Measurements from ENCODE around the gene FAM124B. TPM values are rescaled to one million over a fixed set of nuclear protein-coding genes. Genes with fewer than 3 reads are reported as not detected.

The FAM124B gene
- polyA plus RNA-seq, 1 of the 3 experiments (the other 2 are of a cell fraction): not detected

DNA sequence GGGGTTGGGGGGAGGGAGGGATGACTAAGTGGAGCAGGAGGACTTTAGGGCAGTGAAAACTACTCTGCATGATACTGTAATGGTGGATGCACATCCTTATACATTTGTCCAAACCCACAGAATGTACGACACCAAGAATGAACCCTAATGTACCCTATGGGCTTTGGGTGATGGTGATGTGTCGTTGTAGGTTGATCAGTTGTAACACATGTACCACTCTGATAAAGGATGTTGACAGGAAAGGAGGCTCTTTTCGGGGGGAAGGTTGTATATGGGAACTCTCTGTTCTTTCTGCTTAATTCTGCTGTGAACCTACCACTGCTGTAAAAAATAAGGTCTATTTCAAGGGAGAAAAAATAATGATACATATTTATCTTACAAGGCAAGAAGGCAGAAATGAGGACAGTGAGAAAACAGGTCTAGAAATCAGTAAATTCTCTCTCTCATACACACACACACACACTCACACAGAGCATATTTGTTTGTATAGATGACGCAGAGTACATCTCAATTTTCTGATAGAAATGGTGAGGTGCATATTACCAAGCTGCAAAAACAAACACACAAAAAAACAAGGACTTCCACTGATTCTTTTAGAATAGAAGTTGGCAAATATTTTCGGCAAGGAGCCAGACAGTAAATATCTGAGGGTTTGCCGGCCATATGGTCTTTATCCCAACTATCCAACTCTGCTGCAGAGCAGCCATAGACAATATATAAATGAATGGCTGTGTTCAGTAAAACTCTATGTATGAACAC, 20.2 kb downstream of the FAM124B start:
- CTCF ChIA-PET: interaction anchor here (1.1 kb wide), 1 partner anchor 14 kb away, joined by 3 read pairs; no protein-coding TSS in a partner anchor
- 60% methylated on average over 6 of the region's 6 CpGs for WGBS (ENCODE audit: low lambda C conversion rate)
- DNase-seq: no peak

DNA sequence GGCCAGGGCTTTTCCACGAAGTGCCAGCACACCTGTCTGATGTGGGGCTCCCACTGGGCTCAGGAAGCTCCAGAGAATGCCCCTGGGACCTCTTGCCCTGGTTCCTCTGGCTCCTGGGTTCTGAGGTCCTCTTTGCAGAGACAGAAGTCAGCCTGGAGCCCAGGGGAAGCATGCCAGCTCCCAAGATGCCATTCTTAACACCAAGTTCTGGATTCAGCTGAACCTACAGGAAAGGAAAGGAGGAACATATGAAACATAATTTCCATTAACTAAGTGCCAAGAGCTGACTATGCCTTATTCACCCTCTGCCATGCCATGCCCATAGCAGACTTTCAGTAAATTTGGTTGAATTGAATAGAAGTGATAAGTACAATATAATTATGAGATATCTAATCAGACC, 21.9 kb downstream of the FAM124B start:
- Histone ChIP-seq H3K4me1 (ENCODE audit: control insufficient read depth in 1 of 2, insufficient read depth in 2 of 2, low read depth in 1 of 2, low read length in 1 of 2) (peaks cover 0 to 8% of the 10 kb centered on the region in 2 experiments; a peak in 2 of 4 replicates), H3K27me3 (ENCODE audit: insufficient read depth) (no peaks in the 10 kb centered on the region), H3K36me3 (replicated peaks in 1 of 2; ENCODE audit: control insufficient read depth in 1 of 2, insufficient read depth in 2 of 2, low read length in 1 of 2) (no peaks in the 10 kb centered on the region), H3K79me2 (ENCODE audit: insufficient read depth) (no peaks in the 10 kb centered on the region), H3K4me3 (ENCODE audit: low read depth in 2 of 2, low read length in 1 of 2) (no peak overlapping the region), H2AFZ (ENCODE audit: low read depth) (no peak overlapping the region), H4K20me1 (ENCODE audit: insufficient read depth) (no peaks in the 10 kb centered on the region), H3K9ac (no peak overlapping the region), H3K9me3 (no peaks in the 10 kb centered on the region), H3F3A (replicated peaks; ENCODE audit: insufficient read depth) (no peaks in the 10 kb centered on the region), H3K9me2 (no peaks in the 10 kb centered on the region), H3K4me2 (no peak overlapping the region), H3K27ac (ENCODE audit: low read depth in 2 of 2, low read length in 1 of 2) (no peak overlapping the region)
- POLR2A ChIA-PET: no interaction called here
- CTCF ChIA-PET: interaction anchor here (1.0 to 4.1 kb wide), 2 partner anchors 11 to 410 kb away, joined by 3 to 24 read pairs; no protein-coding TSS in a partner anchor
- DNase-seq: no peak
- TF ChIP-seq MEF2A (IDR thresholded peaks at IDR 0.05; ENCODE audit: borderline replicate concordance, low read depth) (no peak), SMC3 (IDR thresholded peaks at IDR 0.05; ENCODE audit: low read depth, low read length) (no peak), NRF1 (IDR thresholded peaks at IDR 0.05; ENCODE audit: low read depth, low read length) (no peak), POLR2AphosphoS5 (IDR thresholded peaks at IDR 0.05; ENCODE audit: low read depth, low read length) (no peak), RFX5 (IDR thresholded peaks at IDR 0.05; ENCODE audit: low read length) (no peak), RXRA (IDR thresholded peaks at IDR 0.05; ENCODE audit: borderline replicate concordance, low read depth) (no peak), GABPA (IDR thresholded peaks at IDR 0.05; ENCODE audit: low read depth) (no peak), NFIC (IDR thresholded peaks at IDR 0.05; ENCODE audit: borderline replicate concordance) (no peak), EP300 (IDR thresholded peaks at IDR 0.05; ENCODE audit: borderline replicate concordance in 1 of 2, low read depth in 1 of 2, low read length in 1 of 2) (no peak)
- TF ChIP-seq, protein P1, sequence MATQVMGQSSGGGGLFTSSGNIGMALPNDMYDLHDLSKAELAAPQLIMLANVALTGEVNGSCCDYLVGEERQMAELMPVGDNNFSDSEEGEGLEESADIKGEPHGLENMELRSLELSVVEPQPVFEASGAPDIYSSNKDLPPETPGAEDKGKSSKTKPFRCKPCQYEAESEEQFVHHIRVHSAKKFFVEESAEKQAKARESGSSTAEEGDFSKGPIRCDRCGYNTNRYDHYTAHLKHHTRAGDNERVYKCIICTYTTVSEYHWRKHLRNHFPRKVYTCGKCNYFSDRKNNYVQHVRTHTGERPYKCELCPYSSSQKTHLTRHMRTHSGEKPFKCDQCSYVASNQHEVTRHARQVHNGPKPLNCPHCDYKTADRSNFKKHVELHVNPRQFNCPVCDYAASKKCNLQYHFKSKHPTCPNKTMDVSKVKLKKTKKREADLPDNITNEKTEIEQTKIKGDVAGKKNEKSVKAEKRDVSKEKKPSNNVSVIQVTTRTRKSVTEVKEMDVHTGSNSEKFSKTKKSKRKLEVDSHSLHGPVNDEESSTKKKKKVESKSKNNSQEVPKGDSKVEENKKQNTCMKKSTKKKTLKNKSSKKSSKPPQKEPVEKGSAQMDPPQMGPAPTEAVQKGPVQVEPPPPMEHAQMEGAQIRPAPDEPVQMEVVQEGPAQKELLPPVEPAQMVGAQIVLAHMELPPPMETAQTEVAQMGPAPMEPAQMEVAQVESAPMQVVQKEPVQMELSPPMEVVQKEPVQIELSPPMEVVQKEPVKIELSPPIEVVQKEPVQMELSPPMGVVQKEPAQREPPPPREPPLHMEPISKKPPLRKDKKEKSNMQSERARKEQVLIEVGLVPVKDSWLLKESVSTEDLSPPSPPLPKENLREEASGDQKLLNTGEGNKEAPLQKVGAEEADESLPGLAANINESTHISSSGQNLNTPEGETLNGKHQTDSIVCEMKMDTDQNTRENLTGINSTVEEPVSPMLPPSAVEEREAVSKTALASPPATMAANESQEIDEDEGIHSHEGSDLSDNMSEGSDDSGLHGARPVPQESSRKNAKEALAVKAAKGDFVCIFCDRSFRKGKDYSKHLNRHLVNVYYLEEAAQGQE (IDR thresholded peaks at IDR 0.05; ENCODE audit: low read depth, low read length): no peak
- TF ChIP-seq, protein P2, sequence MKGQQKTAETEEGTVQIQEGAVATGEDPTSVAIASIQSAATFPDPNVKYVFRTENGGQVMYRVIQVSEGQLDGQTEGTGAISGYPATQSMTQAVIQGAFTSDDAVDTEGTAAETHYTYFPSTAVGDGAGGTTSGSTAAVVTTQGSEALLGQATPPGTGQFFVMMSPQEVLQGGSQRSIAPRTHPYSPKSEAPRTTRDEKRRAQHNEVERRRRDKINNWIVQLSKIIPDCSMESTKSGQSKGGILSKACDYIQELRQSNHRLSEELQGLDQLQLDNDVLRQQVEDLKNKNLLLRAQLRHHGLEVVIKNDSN (IDR thresholded peaks at IDR 0.05; ENCODE audit: borderline replicate concordance, low read depth): no peak
- WGBS (ENCODE audit: low lambda C conversion rate): no CpG with 5 or more reads among the region's 1 CpG

More for the DNA sequence above, 20.2 kb downstream of the FAM124B start:
- no peaks in the 10 kb centered on the region for H3K36me3 ChIP-seq (replicated peaks in 1 of 2; ENCODE audit: control insufficient read depth in 1 of 2, insufficient read depth in 2 of 2, low read length in 1 of 2)
- no peak overlapping the region for H3K27ac ChIP-seq (ENCODE audit: low read depth in 2 of 2, low read length in 1 of 2)
- H4K20me1 ChIP-seq (ENCODE audit: insufficient read depth): no peaks in the 10 kb centered on the region
- POLR2A ChIA-PET: no interaction called here
- no peaks in the 10 kb centered on the region for H3K27me3 ChIP-seq (ENCODE audit: insufficient read depth)
- no peaks in the 10 kb centered on the region for H3F3A ChIP-seq (replicated peaks; ENCODE audit: insufficient read depth)
- H3K9me2 ChIP-seq: no peaks in the 10 kb centered on the region
- H3K4me3 ChIP-seq (ENCODE audit: low read depth in 2 of 2, low read length in 1 of 2): no peak overlapping the region
- TF ChIP-seq TCF12 (IDR thresholded peaks at IDR 0.05) (no peak), NFIC (IDR thresholded peaks at IDR 0.05; ENCODE audit: borderline replicate concordance) (no peak), MEF2A (IDR thresholded peaks at IDR 0.05; ENCODE audit: borderline replicate concordance, low read depth) (no peak), GATA2 (CRISPR knock-in tag; IDR thresholded peaks at IDR 0.05) (no peak), RCOR1 (IDR thresholded peaks at IDR 0.05; ENCODE audit: low read length) (no peak), RFX5 (IDR thresholded peaks at IDR 0.05; ENCODE audit: low read length) (no peak), EZH2phosphoT487 (IDR thresholded peaks at IDR 0.05; ENCODE audit: borderline replicate concordance, low read depth) (no peak), JUND (IDR thresholded peaks at IDR 0.05) (no peak), RXRA (IDR thresholded peaks at IDR 0.05; ENCODE audit: borderline replicate concordance, low read depth) (no peak), GABPA (IDR thresholded peaks at IDR 0.05; ENCODE audit: low read depth) (no peak)
- TF ChIP-seq, protein P3, sequence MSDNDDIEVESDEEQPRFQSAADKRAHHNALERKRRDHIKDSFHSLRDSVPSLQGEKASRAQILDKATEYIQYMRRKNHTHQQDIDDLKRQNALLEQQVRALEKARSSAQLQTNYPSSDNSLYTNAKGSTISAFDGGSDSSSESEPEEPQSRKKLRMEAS (IDR thresholded peaks at IDR 0.05; ENCODE audit: low read depth): no peak
- TF ChIP-seq, protein P1 (IDR thresholded peaks at IDR 0.05; ENCODE audit: low read depth, low read length): no peak
- no peak overlapping the region for H3K4me2 ChIP-seq
- no peak overlapping the region for H2AFZ ChIP-seq (ENCODE audit: low read depth)
- no peaks in the 10 kb centered on the region for H3K79me2 ChIP-seq (ENCODE audit: insufficient read depth)
- no peak overlapping the region for H3K9ac ChIP-seq
- H3K9me3 ChIP-seq: no peaks in the 10 kb centered on the region
- H3K4me1 ChIP-seq (ENCODE audit: control insufficient read depth in 1 of 2, insufficient read depth in 2 of 2, low read depth in 1 of 2, low read length in 1 of 2): peaks cover 0 to 8% of the 10 kb centered on the region in 2 experiments; a peak in 2 of 4 replicates
